ENCODE results near the gene ZNF586. TPM values are rescaled to one million over a fixed set of nuclear protein-coding genes. Genes with fewer than 3 reads are reported as not detected.

ZNF586 gene
- total and polyA plus RNA-seq, 2 experiments from 2014 or later, result 5.2 to 16.9 TPM

DNA sequence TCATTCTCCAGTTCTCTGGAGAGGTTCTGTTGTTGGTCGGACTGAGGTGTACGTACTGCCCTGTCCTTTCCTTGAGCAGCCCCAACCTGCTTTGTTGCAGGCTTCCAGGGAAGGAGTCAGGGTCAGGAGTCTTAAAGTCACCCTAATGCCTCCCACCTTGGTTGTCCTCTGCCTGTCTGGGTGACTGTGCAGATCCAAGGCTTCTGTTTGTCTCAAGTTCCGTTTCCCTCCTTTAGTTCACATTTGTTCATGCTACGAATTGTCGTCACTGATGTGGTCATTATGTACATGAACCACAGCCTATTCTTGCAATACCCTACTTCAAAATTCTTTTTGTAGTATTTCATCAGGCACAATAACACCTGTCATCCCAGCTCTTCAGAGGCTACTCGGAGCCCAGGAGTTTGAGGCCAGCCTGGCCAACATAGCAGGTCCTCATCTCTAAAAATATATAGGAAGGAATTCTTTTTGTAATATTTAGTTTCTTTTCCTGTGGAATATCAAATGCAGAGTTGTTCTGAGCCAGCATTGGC is 7.4 kb downstream of the ZNF586 start:
- H3K27ac Mint-ChIP-seq, result no peak overlapping the region
- H3K9me2 ChIP-seq (ENCODE audit: insufficient read depth), result no peaks in the 10 kb centered on the region
- H3K4me3 ChIP-seq, result no peak overlapping the region
- ATAC-seq (no peak), DNase-seq (ENCODE audit: low spot score) (no peak)
- no peak overlapping the region for H2AFZ ChIP-seq
- no peak overlapping the region for H3K4me3 Mint-ChIP-seq
- H3K9me3 Mint-ChIP-seq, result no peaks in the 10 kb centered on the region; the same call in 2 of the 3 replicates
- peaks cover 88% of the 10 kb centered on the region for H3K79me2 ChIP-seq (replicated peaks; ENCODE audit: insufficient read depth)
- H3K4me1 Mint-ChIP-seq, result peaks cover 2% of the 10 kb centered on the region; the same call in 1 of the 3 replicates
- no peak overlapping the region for H3K27ac ChIP-seq (ENCODE audit: low read depth)
- peaks cover 28% of the 10 kb centered on the region for H4K20me1 ChIP-seq (replicated peaks; ENCODE audit: insufficient read depth)
- TF ChIP-seq REST (IDR thresholded peaks at IDR 0.05; ENCODE audit: unreplicated experiment), result no peak
- no peak for TF ChIP-seq CREB1 (CRISPR knock-in tag; IDR thresholded peaks at IDR 0.05; ENCODE audit: low read depth)
- no peak for TF ChIP-seq ZNF331 (CRISPR knock-in tag; IDR thresholded peaks at IDR 0.05; ENCODE audit: low read depth)
- TF ChIP-seq ZNF114 (CRISPR knock-in tag; IDR thresholded peaks at IDR 0.05), result no peak
- no peak for TF ChIP-seq EZH2phosphoT487 (IDR thresholded peaks at IDR 0.05; ENCODE audit: unreplicated experiment)
- TF ChIP-seq NANOG (IDR thresholded peaks at IDR 0.05; ENCODE audit: borderline replicate concordance), result no peak
- TF ChIP-seq POLR2AphosphoS5 (IDR thresholded peaks at IDR 0.05; ENCODE audit: low read depth), result no peak
- no peak for TF ChIP-seq ETS1 (IDR thresholded peaks at IDR 0.05)
- no peak for TF ChIP-seq JUNB (IDR thresholded peaks at IDR 0.05; ENCODE audit: unreplicated experiment)
- no peak for TF ChIP-seq ZNF462 (CRISPR knock-in tag; IDR thresholded peaks at IDR 0.05)
- TF ChIP-seq EZH2 (IDR thresholded peaks at IDR 0.05; ENCODE audit: low read depth, unreplicated experiment), result no peak
- TF ChIP-seq CTCF (conservative IDR thresholded peaks at IDR 0.05; ENCODE audit: low read depth in 2 of 2), result no peak
- no peak for TF ChIP-seq STAT1 (IDR thresholded peaks at IDR 0.05; ENCODE audit: unreplicated experiment)
- peaks cover 29% of the 10 kb centered on the region for H3K36me3 ChIP-seq (ENCODE audit: insufficient read depth)
- H3K27me3 Mint-ChIP-seq (ENCODE audit: insufficient read depth, low read depth, poor library complexity), result peaks cover 3% of the 10 kb centered on the region
- peaks cover 7% of the 10 kb centered on the region; the same call in 1 of the 2 replicates for H3F3A ChIP-seq (replicated peaks; ENCODE audit: low read depth)
- H3K4me1 ChIP-seq (ENCODE audit: insufficient read depth), result no peaks in the 10 kb centered on the region
- H3K4me2 ChIP-seq, result no peak overlapping the region
- H3K36me3 Mint-ChIP-seq (ENCODE audit: low read depth), result peaks cover 60% of the 10 kb centered on the region
- no peaks in the 10 kb centered on the region for H3K27me3 ChIP-seq (ENCODE audit: insufficient read depth)
